SJSA1 (cell line): ENCODE measurements around the gene MSRB3. TPM values are rescaled to one million over a fixed set of nuclear protein-coding genes. Genes with fewer than 3 reads are reported as not detected.
A peak's percentile ranks its signal among the peaks of the same experiment; 100 is the strongest.
"Not testable (repeated sequence)": the region's sequence is repeated elsewhere in the genome, so short reads cannot be mapped to it uniquely, and the experiment has no call there.

ENCODE experiments used
- DNase-seq, 2 experiments: peaks; one replicate each; pipeline ENCODE4 v3.0.0-alpha.2; 2015 to 2020; ENCODE audit warnings: low spot score in 2 of 2, low read depth in 1 of 2
- H3K27ac ChIP-seq: fragments of 250-450 bp; sonication (Bioruptor Pico); 2 replicates; pipeline ENCODE4 v1.5.1; 2020; ENCODE audit warnings: mild to moderate bottlenecking, moderate library complexity
- H3K27me3 ChIP-seq: fragments of 250-450 bp; sonication (Bioruptor Pico); replicated peaks from 2 replicates; pipeline ENCODE4 v1.5.1; 2020; ENCODE audit warnings: mild to moderate bottlenecking, moderate library complexity
- H3K36me3 ChIP-seq: fragments of 250-450 bp; sonication (Bioruptor Pico); 2 replicates; pipeline ENCODE4 v1.5.1; 2020; ENCODE audit warnings: mild to moderate bottlenecking
- H3K4me1 ChIP-seq: fragments of 250-450 bp; sonication (Bioruptor Pico); replicated peaks from 2 replicates; pipeline ENCODE4 v1.6.1; 2021; ENCODE audit warnings: mild to moderate bottlenecking
- H3K4me3 ChIP-seq: fragments of 250-450 bp; sonication (Bioruptor Pico); 2 replicates; pipeline ENCODE4 v1.5.1; 2020; ENCODE audit warnings: mild to moderate bottlenecking
- H3K9me3 ChIP-seq: fragments of 250-450 bp; sonication (Bioruptor Pico); replicated peaks from 2 replicates; pipeline ENCODE4 v1.5.1; 2020; ENCODE audit warnings: mild to moderate bottlenecking
- total RNA-seq: library from RNA; depleted of rRNA; stranded (reverse); fragments of >200 nt; shearing (Covaris generic); gene quantifications from 2 replicates; pipeline ENCODE4 v1.2.3, GENCODE V29; 2014

Gene MSRB3
- total RNA-seq, 1 experiment from 2014 or later = 55.9 TPM

DNA sequence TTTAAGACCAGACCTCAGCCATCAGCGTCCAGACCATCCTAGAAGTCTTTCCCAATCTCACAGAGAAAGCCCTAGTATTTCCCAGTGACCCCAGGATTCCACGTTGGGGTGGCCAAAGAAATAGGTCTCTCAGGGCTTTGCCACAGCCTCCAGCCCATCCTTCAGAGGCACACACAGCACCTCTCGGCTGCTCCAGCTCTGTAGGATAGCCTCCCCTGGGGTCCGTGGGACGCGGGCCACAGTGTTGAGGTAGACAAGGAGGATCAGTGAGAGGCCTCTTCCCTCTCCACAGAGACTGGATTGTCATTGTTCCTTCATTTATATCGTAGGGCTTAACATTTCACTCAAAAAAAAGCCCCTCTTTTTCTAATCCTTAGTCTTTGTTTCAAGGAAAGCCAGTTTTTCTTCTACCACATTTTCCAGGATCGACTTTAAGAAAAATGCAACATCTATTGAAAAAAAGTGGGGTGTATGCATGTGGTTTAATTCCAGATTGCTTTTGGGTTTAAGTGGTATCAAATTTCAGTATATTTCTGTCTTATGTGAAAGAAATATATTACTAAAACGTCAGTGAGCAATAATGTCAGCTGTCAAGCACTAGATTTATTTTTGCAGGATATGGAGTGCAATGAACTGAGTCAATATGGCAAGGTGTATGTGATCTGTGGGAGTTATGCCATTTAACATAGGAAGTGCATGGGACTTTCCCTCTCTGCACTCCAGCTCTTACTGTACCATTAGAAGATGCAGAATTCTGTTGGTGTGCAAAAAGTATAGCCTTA, 187.5 kb downstream of the MSRB3 start:
- peaks cover 10% of the 10 kb centered on the region for H3K4me1 ChIP-seq
- H3K27me3 ChIP-seq = no peaks in the 10 kb centered on the region
- H3K36me3 ChIP-seq = peaks cover 27% of the 10 kb centered on the region
- no peak for DNase-seq
- H3K4me3 ChIP-seq = no peak overlapping the region
- H3K9me3 ChIP-seq = no peaks in the 10 kb centered on the region
- no peak overlapping the region for H3K27ac ChIP-seq

DNA sequence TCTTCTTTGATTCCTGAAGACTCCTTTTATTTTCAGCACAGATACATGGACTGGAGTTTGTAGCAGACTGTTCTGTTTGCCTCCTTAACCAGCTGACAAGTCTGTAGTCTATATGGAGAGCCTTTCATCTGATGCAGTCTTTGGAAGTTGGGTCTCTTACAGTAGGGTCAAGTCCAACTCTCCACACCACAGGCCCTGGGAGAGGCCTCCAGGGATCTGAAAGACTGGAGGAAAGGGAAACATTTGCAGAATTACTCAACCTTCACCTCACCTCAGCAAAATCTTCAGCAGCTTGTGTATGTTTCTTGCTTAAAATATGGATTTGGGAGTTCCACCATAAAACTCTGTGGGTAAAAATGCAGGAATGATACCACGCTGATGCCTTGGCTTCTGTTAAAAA, 188.4 kb downstream of the MSRB3 start:
- Histone ChIP-seq H3K4me1 (peaks cover 10% of the 10 kb centered on the region), H3K4me3 (no peak overlapping the region), H3K9me3 (no peaks in the 10 kb centered on the region), H3K27me3 (no peaks in the 10 kb centered on the region), H3K36me3 (peaks cover 26% of the 10 kb centered on the region), H3K27ac (no peak overlapping the region)
- DNase-seq = no peak

DNA sequence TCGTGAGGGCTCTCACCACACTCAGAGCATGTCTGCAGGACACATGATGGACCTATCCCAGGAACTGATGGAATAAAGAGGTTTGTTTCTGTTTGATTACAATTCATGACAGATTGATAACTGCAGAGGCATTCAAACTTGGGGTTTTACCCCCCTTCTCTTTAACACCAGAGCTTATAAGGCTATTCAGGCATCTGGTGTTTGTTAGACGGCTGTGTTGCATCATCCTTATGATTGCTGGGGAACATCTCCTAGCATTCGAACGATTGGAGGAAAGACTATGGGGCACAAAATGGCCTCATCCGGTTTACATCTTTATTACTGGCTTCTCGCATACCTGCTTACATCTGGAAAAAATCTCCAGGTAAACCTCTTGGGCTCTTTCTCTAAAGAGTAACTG, 191.8 kb downstream of the MSRB3 start:
- Histone ChIP-seq H3K27ac (no peak overlapping the region), H3K9me3 (no peaks in the 10 kb centered on the region), H3K4me1 (no peaks in the 10 kb centered on the region; the same call in none of the 2 replicates), H3K27me3 (no peaks in the 10 kb centered on the region), H3K36me3 (no peaks in the 10 kb centered on the region), H3K4me3 (no peak overlapping the region)
- no peak for DNase-seq

DNA sequence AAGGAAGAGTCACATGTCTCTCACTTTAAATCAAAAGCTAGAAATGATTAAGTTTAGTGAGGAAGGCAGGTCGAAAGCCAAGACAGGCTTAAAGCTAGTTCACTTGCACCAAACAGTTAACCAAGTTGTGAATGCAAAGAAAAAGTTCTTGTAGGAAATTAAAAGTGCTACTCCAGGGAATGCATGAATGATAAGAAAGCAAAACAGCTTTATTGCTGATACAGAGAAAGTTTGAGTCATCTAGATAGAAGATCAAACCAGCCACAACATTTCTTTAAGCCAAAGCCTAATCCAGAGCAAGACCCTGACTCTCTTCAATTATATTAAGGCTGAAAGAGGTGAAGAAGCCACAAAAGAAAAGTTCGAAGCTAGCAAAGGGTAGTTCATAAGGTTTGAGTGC, 193.6 kb downstream of the MSRB3 start:
- no peak for DNase-seq
- H3K4me1 ChIP-seq = no peaks in the 10 kb centered on the region
- no peaks in the 10 kb centered on the region for H3K27me3 ChIP-seq
- no peak overlapping the region for H3K27ac ChIP-seq
- no peak overlapping the region for H3K4me3 ChIP-seq
- no peaks in the 10 kb centered on the region for H3K36me3 ChIP-seq
- H3K9me3 ChIP-seq = no peaks in the 10 kb centered on the region

DNA sequence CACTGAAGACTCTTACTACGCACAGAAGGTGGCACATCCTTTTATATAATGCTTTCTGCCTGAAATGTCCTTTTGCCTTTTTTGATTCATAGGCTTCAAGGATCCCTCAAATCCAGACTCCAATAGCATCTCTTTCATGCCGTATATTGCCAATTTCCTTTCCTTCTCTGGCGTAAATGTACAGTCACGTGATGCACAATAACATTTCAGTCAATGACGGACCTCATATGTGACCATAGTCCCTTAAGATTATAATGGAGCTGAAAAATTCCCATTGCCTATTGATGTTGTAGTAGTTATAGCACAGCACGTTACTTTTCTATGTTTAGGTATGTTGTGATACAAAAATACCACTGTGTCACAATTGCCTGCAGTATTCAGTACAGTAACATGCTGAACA, 196.3 kb downstream of the MSRB3 start:
- DNase-seq = no peak
- H3K9me3 ChIP-seq = no peaks in the 10 kb centered on the region

DNA sequence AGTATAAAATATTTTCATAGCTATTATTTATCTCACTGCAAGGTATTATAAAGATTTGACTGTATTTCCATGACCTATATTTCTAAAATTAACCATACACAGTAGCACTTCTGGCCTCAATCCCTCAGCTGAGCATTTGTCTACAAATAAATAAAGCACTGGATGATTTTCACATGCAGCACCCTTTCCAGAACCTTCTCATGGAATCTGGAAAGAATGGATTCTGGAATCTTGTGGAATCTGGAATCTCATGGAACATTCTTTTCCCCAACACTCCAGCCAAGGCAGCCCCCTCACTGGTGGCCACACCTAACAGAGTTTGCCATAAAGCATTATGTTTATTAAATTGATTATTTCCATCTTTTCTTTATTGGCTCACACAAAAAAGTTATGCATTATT, 199.2 kb downstream of the MSRB3 start:
- Histone ChIP-seq H3K27ac (no peak overlapping the region), H3K4me3 (no peak overlapping the region), H3K27me3 (no peaks in the 10 kb centered on the region), H3K36me3 (no peaks in the 10 kb centered on the region), H3K4me1 (no peaks in the 10 kb centered on the region), H3K9me3 (no peaks in the 10 kb centered on the region)
- no peak for DNase-seq

More for the DNA sequence above, 196.3 kb downstream of the MSRB3 start:
- H3K4me3 ChIP-seq = no peak overlapping the region
- no peaks in the 10 kb centered on the region for H3K27me3 ChIP-seq
- H3K4me1 ChIP-seq = no peaks in the 10 kb centered on the region
- no peak overlapping the region for H3K27ac ChIP-seq
- no peaks in the 10 kb centered on the region for H3K36me3 ChIP-seq

DNA sequence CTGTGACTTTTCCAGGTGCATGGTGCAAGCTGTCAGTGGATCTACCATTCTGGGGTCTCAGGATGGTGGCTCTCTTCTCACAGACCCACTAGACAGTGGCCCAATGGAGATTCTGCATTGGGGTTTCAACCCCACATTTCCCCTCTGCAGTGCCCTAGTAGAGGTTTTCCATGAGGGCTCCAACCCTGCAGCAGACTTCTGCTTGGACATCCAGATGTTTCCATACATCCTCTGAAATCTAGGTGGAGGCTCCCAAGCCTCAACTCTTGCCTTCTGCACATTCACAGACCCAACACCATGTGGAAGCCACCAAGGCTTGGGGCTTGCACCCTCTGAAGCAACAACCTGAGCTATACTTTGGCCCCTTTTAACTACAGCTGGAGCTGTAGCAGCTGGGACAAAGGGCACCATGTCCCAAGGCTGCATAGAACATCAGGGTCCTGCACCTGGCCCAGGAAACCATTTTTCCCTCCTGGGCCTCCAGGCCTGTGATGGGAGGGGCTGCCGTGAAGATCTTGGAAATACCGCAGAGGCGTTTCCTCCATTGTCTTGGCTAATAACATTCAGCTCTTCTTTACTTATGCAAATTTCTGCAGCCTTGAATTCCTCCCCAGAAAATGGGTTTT, 205.5 kb downstream of the MSRB3 start:
- not testable (repeated sequence) for H3K4me3 ChIP-seq, H3K4me1 ChIP-seq, DNase-seq, H3K36me3 ChIP-seq, H3K27me3 ChIP-seq, H3K27ac ChIP-seq
- peaks cover 14% of the 10 kb centered on the region for H3K9me3 ChIP-seq

DNA sequence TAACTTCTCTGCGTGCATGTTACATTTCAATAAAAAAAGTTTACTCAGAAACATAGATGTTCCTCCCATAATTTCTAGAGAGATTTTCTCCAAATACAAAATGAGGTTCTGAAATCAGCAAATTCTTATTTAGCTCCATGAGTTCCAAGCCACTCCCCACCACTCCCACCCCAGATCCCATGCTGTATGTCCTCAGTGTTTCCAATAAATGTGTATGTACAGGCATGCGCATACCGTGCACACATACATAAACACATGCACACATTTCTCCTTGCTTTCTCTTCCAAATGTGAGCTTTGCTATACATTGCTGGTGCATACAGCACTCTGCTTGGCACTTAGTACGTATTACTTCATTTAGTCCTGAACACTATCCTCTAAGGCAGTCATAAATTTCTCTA, 209.7 kb downstream of the MSRB3 start:
- no peaks in the 10 kb centered on the region for H3K27me3 ChIP-seq
- H3K9me3 ChIP-seq = peaks cover 13% of the 10 kb centered on the region
- H3K4me3 ChIP-seq = no peak overlapping the region
- H3K36me3 ChIP-seq = no peaks in the 10 kb centered on the region
- H3K4me1 ChIP-seq = peaks cover 21% of the 10 kb centered on the region
- no peak overlapping the region for H3K27ac ChIP-seq
- no peak for DNase-seq

DNA sequence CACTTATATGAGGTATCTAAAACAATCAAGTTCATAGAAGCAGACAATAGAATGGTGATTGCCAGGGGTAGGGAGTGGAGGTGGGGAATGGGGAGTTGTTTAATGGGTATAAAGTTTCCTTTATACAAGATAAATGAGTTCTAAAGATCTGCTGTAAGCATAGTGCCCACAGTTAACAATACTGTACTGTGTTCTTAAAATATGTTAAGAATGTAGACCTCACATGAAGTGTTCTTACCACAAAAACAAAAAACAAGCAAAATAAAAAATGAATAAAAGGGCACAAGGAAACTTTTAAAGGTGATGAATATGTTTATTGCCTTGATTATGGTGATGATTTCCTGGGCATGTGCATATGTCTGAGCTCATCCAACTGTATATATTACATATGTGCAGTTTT, 211.8 kb downstream of the MSRB3 start:
- peaks cover 42% of the 10 kb centered on the region for H3K4me1 ChIP-seq

DNA sequence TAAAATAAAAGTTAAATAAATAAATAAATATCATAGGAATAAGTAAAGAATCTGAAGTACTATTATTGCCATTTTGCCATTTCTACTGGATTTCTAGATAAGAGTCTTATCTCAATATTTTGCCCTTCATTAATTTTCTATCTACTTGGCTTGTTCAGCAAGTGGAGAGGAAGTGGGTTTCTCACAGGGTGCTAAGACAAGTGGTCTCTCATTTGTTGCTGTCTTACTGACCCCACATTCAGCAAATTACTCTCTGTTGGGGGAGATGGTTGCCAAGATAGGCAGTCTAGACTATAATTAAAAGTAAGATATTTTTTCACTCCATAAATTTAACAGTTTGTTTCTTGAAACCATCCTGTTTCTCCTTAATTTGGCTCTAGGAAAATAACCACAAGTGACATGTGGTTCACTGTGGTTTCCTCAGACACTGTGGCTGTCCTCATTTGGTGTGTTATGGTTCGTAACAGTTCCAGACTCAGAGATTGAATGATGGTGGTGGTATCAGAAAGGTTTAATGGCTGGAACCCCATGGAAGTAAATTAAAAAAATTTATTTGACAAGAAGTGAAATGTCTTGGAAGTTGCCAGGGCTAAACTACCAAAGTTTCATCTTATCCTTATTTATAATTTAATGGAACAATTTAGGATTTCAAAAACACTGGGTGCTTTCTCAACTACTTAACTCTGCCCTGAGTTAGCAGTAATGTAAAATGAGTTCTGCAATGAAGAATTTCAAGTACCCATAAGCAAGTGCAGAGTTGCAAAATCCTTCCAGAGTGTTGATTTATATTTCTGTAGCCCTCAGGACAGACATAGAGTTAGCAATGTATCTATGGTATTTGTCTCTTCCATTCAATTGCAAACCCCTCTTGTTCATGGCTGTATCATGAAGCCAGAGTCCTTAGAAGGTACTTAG, 214.8 kb downstream of the MSRB3 start:
- Histone ChIP-seq H3K27me3 (no peaks in the 10 kb centered on the region), H3K4me1 (peaks cover 52% of the 10 kb centered on the region), H3K27ac (0 out of 2 replicates have a peak overlapping the region, but pooled peaks have one; percentile 7), H3K9me3 (no peaks in the 10 kb centered on the region), H3K4me3 (no peak overlapping the region), H3K36me3 (no peaks in the 10 kb centered on the region)
- DNase-seq = no peak

More for the DNA sequence above, 211.8 kb downstream of the MSRB3 start:
- Histone ChIP-seq H3K9me3 (no peaks in the 10 kb centered on the region), H3K36me3 (no peaks in the 10 kb centered on the region), H3K27me3 (no peaks in the 10 kb centered on the region), H3K4me3 (no peak overlapping the region), H3K27ac (peak overlapping the region; percentile 57)
- peak; percentile 62 to 87 for DNase-seq

DNA sequence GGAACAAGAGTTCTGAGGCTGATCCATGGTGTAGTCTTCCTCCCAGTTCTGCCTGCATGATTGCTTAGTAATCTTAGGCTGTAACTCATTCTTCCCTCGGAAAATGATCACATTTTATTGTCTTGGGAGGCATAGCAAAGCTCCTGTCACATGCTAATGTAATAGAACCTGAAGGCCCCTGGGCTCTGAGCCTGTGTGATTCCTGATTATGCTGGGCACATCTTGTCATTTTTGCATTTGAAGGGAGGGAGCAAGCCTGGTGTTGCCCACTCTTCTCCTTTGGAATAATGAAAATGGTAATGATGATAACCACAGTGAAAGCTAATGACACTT, 215.4 kb downstream of the MSRB3 start:
- no peak overlapping the region for H3K4me3 ChIP-seq
- H3K27me3 ChIP-seq = no peaks in the 10 kb centered on the region
- H3K9me3 ChIP-seq = no peaks in the 10 kb centered on the region
- H3K36me3 ChIP-seq = no peaks in the 10 kb centered on the region
- peak overlapping the region; percentile 87; the same call in 1 of the 2 replicates for H3K27ac ChIP-seq
- H3K4me1 ChIP-seq = peaks cover 52% of the 10 kb centered on the region
- peak in 1 of 2 experiments; percentile 15 for DNase-seq

DNA sequence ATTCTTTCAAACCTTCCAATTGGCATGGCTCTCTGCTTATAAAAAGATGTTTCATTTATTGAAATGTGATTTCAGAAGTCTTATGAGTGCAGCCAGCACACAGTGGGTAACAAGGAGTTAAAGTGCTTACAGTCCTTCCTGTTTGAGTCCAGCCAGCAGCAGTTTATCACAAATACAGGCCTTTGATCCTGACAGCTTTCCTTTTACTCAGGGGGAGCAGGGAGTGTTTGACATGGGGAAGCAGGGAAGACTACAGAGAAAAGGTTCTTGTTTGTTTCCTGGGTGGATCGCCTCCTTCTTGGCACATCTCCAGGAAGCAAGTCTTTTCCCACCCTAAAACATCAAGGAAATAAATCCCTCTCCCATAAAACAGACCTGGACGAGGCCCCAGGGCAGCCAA, 216.1 kb downstream of the MSRB3 start:
- H3K9me3 ChIP-seq = no peaks in the 10 kb centered on the region
- H3K4me3 ChIP-seq = no peak overlapping the region
- no peaks in the 10 kb centered on the region for H3K27me3 ChIP-seq
- H3K36me3 ChIP-seq = no peaks in the 10 kb centered on the region
- peak overlapping the region; percentile 87 for H3K27ac ChIP-seq
- peaks cover 51% of the 10 kb centered on the region for H3K4me1 ChIP-seq
- DNase-seq = peak in 1 of 2 experiments; percentile 32

DNA sequence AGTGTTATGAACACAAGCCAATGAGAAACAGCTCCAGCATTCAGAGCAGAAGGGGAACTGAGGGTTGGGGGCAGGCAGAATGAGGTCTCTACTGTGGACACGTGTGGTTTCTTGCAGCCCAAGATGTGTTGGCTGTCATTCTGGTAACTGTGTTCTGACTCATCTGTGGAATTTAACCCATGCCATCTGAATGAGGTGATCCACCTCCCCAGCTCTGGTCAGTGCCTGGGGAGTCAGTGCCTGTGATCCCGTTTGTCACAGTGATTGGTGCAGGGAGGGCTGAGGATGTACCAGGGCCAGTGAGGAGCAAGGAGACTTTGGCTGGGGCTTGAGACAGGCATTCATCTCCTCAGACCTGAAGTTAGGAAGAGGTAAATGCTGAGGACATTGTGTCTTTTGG, 216.8 kb downstream of the MSRB3 start:
- Histone ChIP-seq H3K27me3 (no peaks in the 10 kb centered on the region), H3K4me1 (peaks cover 52% of the 10 kb centered on the region), H3K4me3 (no peak overlapping the region), H3K9me3 (no peaks in the 10 kb centered on the region), H3K27ac (peak overlapping the region; percentile 87), H3K36me3 (no peaks in the 10 kb centered on the region)
- DNase-seq = peak; percentile 81 to 89

DNA sequence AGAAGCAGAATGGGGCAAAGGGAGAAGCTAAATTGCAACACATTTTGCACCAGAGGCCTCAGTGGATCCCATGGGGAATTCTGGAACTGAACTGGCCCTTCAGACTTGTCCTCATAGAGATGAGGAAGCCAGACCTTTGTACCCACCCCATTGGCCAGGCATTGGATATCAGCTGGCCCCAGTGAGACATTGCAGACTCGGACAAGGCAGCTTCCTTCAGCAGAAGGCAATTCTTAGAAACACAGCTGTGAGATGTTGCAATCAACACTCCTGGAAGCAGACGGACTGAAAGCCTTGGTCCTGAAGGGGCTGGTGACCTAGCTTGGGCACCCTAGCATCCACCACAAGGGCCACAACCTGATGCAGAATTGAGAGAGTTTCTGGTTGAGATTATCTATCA, 218.1 kb downstream of the MSRB3 start:
- H3K9me3 ChIP-seq = no peaks in the 10 kb centered on the region
- no peak for DNase-seq

More for the DNA sequence above, 218.1 kb downstream of the MSRB3 start:
- Histone ChIP-seq H3K36me3 (no peaks in the 10 kb centered on the region), H3K4me3 (no peak overlapping the region), H3K27ac (no peak overlapping the region), H3K27me3 (no peaks in the 10 kb centered on the region), H3K4me1 (peaks cover 60% of the 10 kb centered on the region)
